AG09309 (cell line): ENCODE measurements around the gene BCDIN3D.

Source experiments
- DNase-seq: peaks from one replicate; pipeline ENCODE4 v3.0.0-alpha.2; 2010; ENCODE audit warnings: low read depth
- H3K4me3 ChIP-seq: 2 replicates; pipeline ENCODE4 v1.5.1; 2011; ENCODE audit warnings: mild to moderate bottlenecking, low read depth, low read length, moderate library complexity; ENCODE audit not compliant: control insufficient read depth
- CTCF ChIP-seq: IDR thresholded peaks from 2 replicates; pipeline ENCODE4 v1.5.1; 2011; ENCODE audit warnings: mild to moderate bottlenecking, low read depth, low read length, inconsistent platforms; ENCODE audit not compliant: insufficient read depth, control insufficient read depth; ENCODE audit errors: missing control alignments

Gene BCDIN3D

GRCh38 chr12:49888461-49889151, 45.7 kb upstream of the BCDIN3D start:
- H3K4me3 ChIP-seq, result no peak overlapping the region
- TF ChIP-seq CTCF, result no peak
- no peak for DNase-seq

- no peak overlapping the region for H3K4me3 ChIP-seq
- DNase-seq, result no peak
- TF ChIP-seq CTCF, result no peak
Observed at GRCh38 chr12:49887536-49888401, 44.9 kb upstream of the BCDIN3D start.

GRCh38 chr12:49887091-49887490, 44.2 kb upstream of the BCDIN3D start:
- no peak for DNase-seq
- no peak for TF ChIP-seq CTCF
- H3K4me3 ChIP-seq, result no peak overlapping the region

- TF ChIP-seq CTCF, result no peak
- no peak overlapping the region for H3K4me3 ChIP-seq
- no peak for DNase-seq
Observed at GRCh38 chr12:49885663-49886461, 43.0 kb upstream of the BCDIN3D start.

GRCh38 chr12:49885118-49885517, 42.2 kb upstream of the BCDIN3D start:
- H3K4me3 ChIP-seq, result no peak overlapping the region
- DNase-seq, result no peak
- no peak for TF ChIP-seq CTCF

- H3K4me3 ChIP-seq, result no peak overlapping the region
- DNase-seq, result no peak
- TF ChIP-seq CTCF, result no peak
Observed at GRCh38 chr12:49882851-49883464, 40.1 kb upstream of the BCDIN3D start.
